GM19324 (cell line): ENCODE data around the gene METAP1D.
"Not testable (repeated sequence)": the region's sequence is repeated elsewhere in the genome, so short reads cannot be mapped to it uniquely, and the experiment has no call there.

Experiments
- ATAC-seq: cut with Tn5 transposase; IDR thresholded peaks from one replicate; pipeline ENCODE4 v1.9.1; 2021; ENCODE audit warnings: mild to moderate bottlenecking, moderate library complexity; ENCODE audit not compliant: unreplicated experiment, low FRiP score

METAP1D gene

GRCh38 chr2:172100935-172101820 lies 101.4 kb downstream of the METAP1D start:
- ATAC-seq: no peak

GRCh38 chr2:172101821-172102390 lies 102.2 kb downstream of the METAP1D start:
- no peak for ATAC-seq

GRCh38 chr2:172102391-172103359 lies 102.9 kb downstream of the METAP1D start, which contains the start of gene DLX2:
Gene DLX2 (minus strand): TSS chr2:172102900. CDS start chr2:172102538, 362 bp downstream.
- ATAC-seq: peak; percentile 87

- no peak for ATAC-seq
These were observed 103.9 kb downstream of the METAP1D start for GRCh38 chr2:172103471-172104272.

GRCh38 chr2:172105471-172106107 lies 105.8 kb downstream of the METAP1D start:
- ATAC-seq: no peak

GRCh38 chr2:172106108-172106961 lies 106.6 kb downstream of the METAP1D start:
- no peak for ATAC-seq

GRCh38 chr2:172107690-172108586 lies 108.2 kb downstream of the METAP1D start:
- ATAC-seq: no peak

- no peak for ATAC-seq
These were observed 108.8 kb downstream of the METAP1D start for GRCh38 chr2:172108587-172108930.

GRCh38 chr2:172109256-172109987 lies 109.7 kb downstream of the METAP1D start:
- ATAC-seq: no peak

- ATAC-seq: no peak
These were observed 110.4 kb downstream of the METAP1D start for GRCh38 chr2:172109988-172110811.

- no peak for ATAC-seq
These were observed 113.9 kb downstream of the METAP1D start for GRCh38 chr2:172113617-172114016.

GRCh38 chr2:172114176-172114575 lies 114.4 kb downstream of the METAP1D start:
- not testable (repeated sequence) for ATAC-seq

GRCh38 chr2:172114579-172114978 lies 114.8 kb downstream of the METAP1D start:
- ATAC-seq: no peak

- no peak for ATAC-seq
These were observed 116.4 kb downstream of the METAP1D start for GRCh38 chr2:172116107-172116506.

GRCh38 chr2:172119089-172119488 lies 119.3 kb downstream of the METAP1D start:
- no peak for ATAC-seq

- ATAC-seq: no peak
These were observed 120.4 kb downstream of the METAP1D start for GRCh38 chr2:172120118-172120517.
